ENCODE results near the gene RRAS2.

- TF ChIP-seq BRCA1 (IDR thresholded peaks at IDR 0.05) (no peak), BRCA1 (CRISPR knock-in tag; IDR thresholded peaks at IDR 0.05) (no peak), POLR2AphosphoS5 (IDR thresholded peaks at IDR 0.05; ENCODE audit: control insufficient read depth, insufficient read depth, low read depth, low read length) (no peak), KDM5B (IDR thresholded peaks at IDR 0.05; ENCODE audit: insufficient replicate concordance, low read depth, low read length) (no peak), MCM2 (IDR thresholded peaks at IDR 0.05; ENCODE audit: low read depth) (no peak)
Measured at GRCh38 chr11:14330881-14331280, 28.1 kb downstream of the RRAS2 start.
